ENCODE results near the gene CPNE4.
"Not testable (repeated sequence)": the region's sequence is repeated elsewhere in the genome, so short reads cannot be mapped to it uniquely, and the experiment has no call there.

Gene CPNE4

GRCh38 chr3:131503320-131503635, 531.5 kb downstream of the CPNE4 start:
- in situ Hi-C loops (cut with HindIII; ENCODE audit: low sequenced_read_pairs): no loop called here
- TF ChIP-seq CTCF (IDR thresholded peaks at IDR 0.05; ENCODE audit: low read depth, low read length, missing control alignments): no peak
- DNase-seq (ENCODE audit: low read depth): no peak
- H3K4me3 ChIP-seq (ENCODE audit: low read depth, low read length): peak overlapping the region; percentile 88

- no peak for TF ChIP-seq CTCF (IDR thresholded peaks at IDR 0.05; ENCODE audit: low read depth, low read length, missing control alignments)
- H3K4me3 ChIP-seq (ENCODE audit: low read depth, low read length): peak within 1 kb of the TSS; percentile 88
- peak; percentile 79 for DNase-seq (ENCODE audit: low read depth)
- in situ Hi-C loops (cut with HindIII; ENCODE audit: low sequenced_read_pairs): no loop called here
These were observed 532.1 kb downstream of the CPNE4 start, which contains the start of gene MRPL3 for GRCh38 chr3:131502530-131503319. MRPL3 (minus strand) TSS chr3:131502971; CDS start chr3:131502821, 150 bp downstream.

- no peak for DNase-seq (ENCODE audit: low read depth)
- in situ Hi-C loops (cut with HindIII; ENCODE audit: low sequenced_read_pairs): no loop called here
These were observed 532.9 kb downstream of the CPNE4 start for GRCh38 chr3:131501949-131502348.

GRCh38 chr3:131494706-131495105, 540.1 kb downstream of the CPNE4 start:
- H3K4me3 ChIP-seq (ENCODE audit: low read depth, low read length): no peak overlapping the region
- no peak for TF ChIP-seq CTCF (IDR thresholded peaks at IDR 0.05; ENCODE audit: low read depth, low read length, missing control alignments)
- in situ Hi-C loops (cut with HindIII; ENCODE audit: low sequenced_read_pairs): no loop called here
- no peak for DNase-seq (ENCODE audit: low read depth)

More at GRCh38 chr3:131501949-131502348, 532.9 kb downstream of the CPNE4 start:
- H3K4me3 ChIP-seq (ENCODE audit: low read depth, low read length): peak overlapping the region; percentile 88
- no peak for TF ChIP-seq CTCF (IDR thresholded peaks at IDR 0.05; ENCODE audit: low read depth, low read length, missing control alignments)

GRCh38 chr3:131491775-131492174, 543.0 kb downstream of the CPNE4 start:
- no peak for TF ChIP-seq CTCF (IDR thresholded peaks at IDR 0.05; ENCODE audit: low read depth, low read length, missing control alignments)
- no peak overlapping the region for H3K4me3 ChIP-seq (ENCODE audit: low read depth, low read length)
- in situ Hi-C loops (cut with HindIII; ENCODE audit: low sequenced_read_pairs): no loop called here
- no peak for DNase-seq (ENCODE audit: low read depth)

GRCh38 chr3:131491084-131491483, 543.7 kb downstream of the CPNE4 start:
- in situ Hi-C loops (cut with HindIII; ENCODE audit: low sequenced_read_pairs): no loop called here
- no peak for DNase-seq (ENCODE audit: low read depth)
- TF ChIP-seq CTCF (IDR thresholded peaks at IDR 0.05; ENCODE audit: low read depth, low read length, missing control alignments): no peak
- H3K4me3 ChIP-seq (ENCODE audit: low read depth, low read length): no peak overlapping the region

- DNase-seq (ENCODE audit: low read depth); H3K4me3 ChIP-seq (ENCODE audit: low read depth, low read length); in situ Hi-C loops (cut with HindIII; ENCODE audit: low sequenced_read_pairs): not testable (repeated sequence)
These were observed 548.3 kb downstream of the CPNE4 start for GRCh38 chr3:131486545-131486944.
